Measurements from ENCODE around the gene CCT8L2. TPM values are rescaled to one million over a fixed set of nuclear protein-coding genes. Genes with fewer than 3 reads are reported as not detected.
"Not testable (repeated sequence)": the region's sequence is repeated elsewhere in the genome, so short reads cannot be mapped to it uniquely, and the experiment has no call there.

CCT8L2 gene
- total RNA-seq, 2 donors from 2014 or later: 2.8 TPM; not detected in 1

- H3K36me3 ChIP-seq: no peaks in the 10 kb centered on the region
- intact Hi-C loops (cut with DNase I): no loop called here
- no peak for DNase-seq (ENCODE audit: low spot score)
- H3K27ac ChIP-seq: no peak overlapping the region
- 2% methylated on average over 67 of the region's 77 CpGs for WGBS
- no peaks in the 10 kb centered on the region for H3K9me3 ChIP-seq
- no peak for TF ChIP-seq POLR2A (IDR thresholded peaks at IDR 0.05)
- TF ChIP-seq CTCF (IDR thresholded peaks at IDR 0.05): no peak
- no peak for TF ChIP-seq POLR2AphosphoS5 (IDR thresholded peaks at IDR 0.05)
- H3K4me1 ChIP-seq (replicated peaks): no peaks in the 10 kb centered on the region
- peaks cover 4% of the 10 kb centered on the region for H3K27me3 ChIP-seq (replicated peaks; ENCODE audit: insufficient read depth)
- H3K4me3 ChIP-seq: peak overlapping the region; percentile 9 to 20
These were observed 17.1 kb upstream of the CCT8L2 start for GRCh38 chr22:16609548-16610261.

- Histone ChIP-seq H3K36me3 (no peaks in the 10 kb centered on the region), H3K4me3 (no peak overlapping the region), H3K27ac (no peak overlapping the region), H3K27me3 (replicated peaks; ENCODE audit: insufficient read depth) (peaks cover 4% of the 10 kb centered on the region), H3K4me1 (replicated peaks) (no peaks in the 10 kb centered on the region), H3K9me3 (no peaks in the 10 kb centered on the region)
- TF ChIP-seq POLR2A (IDR thresholded peaks at IDR 0.05): no peak
- no peak for TF ChIP-seq CTCF (IDR thresholded peaks at IDR 0.05)
- TF ChIP-seq POLR2AphosphoS5 (IDR thresholded peaks at IDR 0.05): no peak
- intact Hi-C loops (cut with DNase I): no loop called here
- 16% methylated on average over 22 of the region's 22 CpGs for WGBS
- no peak for DNase-seq (ENCODE audit: low spot score)
These were observed 16.3 kb upstream of the CCT8L2 start for GRCh38 chr22:16608931-16609330.

- H3K4me3 ChIP-seq; H3K36me3 ChIP-seq; H3K9me3 ChIP-seq; H3K4me1 ChIP-seq (replicated peaks); DNase-seq (ENCODE audit: low spot score); H3K27me3 ChIP-seq (replicated peaks; ENCODE audit: insufficient read depth); intact Hi-C loops (cut with DNase I); H3K27ac ChIP-seq: not testable (repeated sequence)
- WGBS: 82% methylated on average over 8 of the region's 8 CpGs
These were observed 11.8 kb upstream of the CCT8L2 start for GRCh38 chr22:16604257-16604998.

- DNase-seq (ENCODE audit: low spot score); intact Hi-C loops (cut with DNase I); H3K27me3 ChIP-seq (replicated peaks; ENCODE audit: insufficient read depth); H3K4me1 ChIP-seq (replicated peaks); H3K36me3 ChIP-seq; H3K27ac ChIP-seq; H3K9me3 ChIP-seq; H3K4me3 ChIP-seq: not testable (repeated sequence)
- 56% methylated on average over 9 of the region's 9 CpGs for WGBS
These were observed 11.2 kb upstream of the CCT8L2 start for GRCh38 chr22:16603770-16604242.

- no peak for DNase-seq (ENCODE audit: low spot score)
- TF ChIP-seq CTCF (IDR thresholded peaks at IDR 0.05) (no peak), POLR2AphosphoS5 (IDR thresholded peaks at IDR 0.05) (no peak), POLR2A (IDR thresholded peaks at IDR 0.05) (no peak)
- intact Hi-C loops (cut with DNase I): no loop called here
- WGBS: 39% methylated on average over 6 of the region's 6 CpGs
- Histone ChIP-seq H3K27ac (no peak overlapping the region), H3K4me1 (replicated peaks) (no peaks in the 10 kb centered on the region), H3K4me3 (no peak overlapping the region), H3K27me3 (replicated peaks; ENCODE audit: insufficient read depth) (peaks cover 4% of the 10 kb centered on the region), H3K36me3 (no peaks in the 10 kb centered on the region), H3K9me3 (no peaks in the 10 kb centered on the region)
These were observed 10.8 kb upstream of the CCT8L2 start for GRCh38 chr22:16603448-16603768.

GRCh38 chr22:16602728-16603447 lies 10.3 kb upstream of the CCT8L2 start:
- WGBS: 6% methylated on average over 33 of the region's 33 CpGs
- H3K36me3 ChIP-seq; H3K4me1 ChIP-seq (replicated peaks); H3K27me3 ChIP-seq (replicated peaks; ENCODE audit: insufficient read depth); H3K9me3 ChIP-seq; intact Hi-C loops (cut with DNase I); DNase-seq (ENCODE audit: low spot score): not testable (repeated sequence)
- peak overlapping the region in 1 of 2 donors; percentile 9 for H3K27ac ChIP-seq
- peak overlapping the region; percentile 30 to 42 for H3K4me3 ChIP-seq

- H3K27me3 ChIP-seq (replicated peaks; ENCODE audit: insufficient read depth); H3K9me3 ChIP-seq; intact Hi-C loops (cut with DNase I); H3K4me1 ChIP-seq (replicated peaks); H3K36me3 ChIP-seq; DNase-seq (ENCODE audit: low spot score): not testable (repeated sequence)
- Histone ChIP-seq H3K27ac (peak overlapping the region; percentile 9 to 77), H3K4me3 (peak overlapping the region; percentile 30 to 42)
- WGBS: under 1% methylated on average over 53 of the region's 70 CpGs
These were observed 9.7 kb upstream of the CCT8L2 start for GRCh38 chr22:16602224-16602727.
